Activated gamma-delta T cell treated with anti-CD3 and anti-CD28 coated beads, Interleukin-2, amount 50 U/mL, for 16 hours (primary cell): ENCODE data around the gene IGFL2.

Experiments used
- DNase-seq: peaks from one replicate; pipeline ENCODE4 v3.0.0-alpha.2; 2020; ENCODE audit warnings: low read depth

Gene IGFL2

GRCh38 chr19:46209051-46209450 lies 61.0 kb downstream of the IGFL2 start:
- no peak for DNase-seq

GRCh38 chr19:46209472-46209871 lies 61.4 kb downstream of the IGFL2 start:
- DNase-seq: no peak

GRCh38 chr19:46210669-46211068 lies 62.6 kb downstream of the IGFL2 start:
- DNase-seq: no peak
